Measurements from ENCODE around the gene LIFR.

DNA sequence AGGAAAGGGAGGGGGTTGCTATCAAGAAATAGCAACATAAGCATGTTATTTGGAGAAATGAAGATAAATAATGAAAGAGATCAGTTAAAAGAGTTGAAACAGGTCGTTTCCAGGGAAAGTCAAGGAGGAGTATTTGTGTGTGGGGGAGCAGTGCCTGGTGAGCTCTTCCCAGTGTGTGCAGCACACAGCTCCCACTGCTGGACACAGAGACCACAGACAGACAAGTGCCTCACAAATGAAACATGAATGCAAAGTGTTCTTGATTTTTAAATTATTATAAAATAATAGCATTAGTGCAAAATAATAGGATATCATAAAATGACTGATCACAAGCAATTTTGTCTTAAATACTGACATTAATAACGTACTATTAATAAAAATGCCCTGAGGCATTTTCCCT lies 40.8 kb downstream of the LIFR start:
- no peak for TF ChIP-seq POLR2AphosphoS5 (IDR thresholded peaks at IDR 0.05)
- TF ChIP-seq, protein P1, sequence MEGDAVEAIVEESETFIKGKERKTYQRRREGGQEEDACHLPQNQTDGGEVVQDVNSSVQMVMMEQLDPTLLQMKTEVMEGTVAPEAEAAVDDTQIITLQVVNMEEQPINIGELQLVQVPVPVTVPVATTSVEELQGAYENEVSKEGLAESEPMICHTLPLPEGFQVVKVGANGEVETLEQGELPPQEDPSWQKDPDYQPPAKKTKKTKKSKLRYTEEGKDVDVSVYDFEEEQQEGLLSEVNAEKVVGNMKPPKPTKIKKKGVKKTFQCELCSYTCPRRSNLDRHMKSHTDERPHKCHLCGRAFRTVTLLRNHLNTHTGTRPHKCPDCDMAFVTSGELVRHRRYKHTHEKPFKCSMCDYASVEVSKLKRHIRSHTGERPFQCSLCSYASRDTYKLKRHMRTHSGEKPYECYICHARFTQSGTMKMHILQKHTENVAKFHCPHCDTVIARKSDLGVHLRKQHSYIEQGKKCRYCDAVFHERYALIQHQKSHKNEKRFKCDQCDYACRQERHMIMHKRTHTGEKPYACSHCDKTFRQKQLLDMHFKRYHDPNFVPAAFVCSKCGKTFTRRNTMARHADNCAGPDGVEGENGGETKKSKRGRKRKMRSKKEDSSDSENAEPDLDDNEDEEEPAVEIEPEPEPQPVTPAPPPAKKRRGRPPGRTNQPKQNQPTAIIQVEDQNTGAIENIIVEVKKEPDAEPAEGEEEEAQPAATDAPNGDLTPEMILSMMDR (IDR thresholded peaks at IDR 0.05) = no peak
